K562 (cell line): ENCODE results near the gene LSS. TPM values are rescaled to one million over a fixed set of nuclear protein-coding genes. Genes with fewer than 3 reads are reported as not detected.
A peak's percentile ranks its signal among the peaks of the same experiment; 100 is the strongest.

ENCODE experiments used
- ATAC-seq: fragments of 200-7000 bp; cut with Tn5 transposase; 3 replicates; pipeline ENCODE4 v1.9.1; 2020; ENCODE audit warnings: moderate library complexity
- BruUV-seq: library from RNA; stranded (reverse); fragments of 400-500 nt; replicated peaks from 2 replicates; lab custom pipeline; 2021; lab: Mats Ljungman, UMichigan
- CTCF ChIA-PET: fragments of 300-600 bp; formaldehyde crosslinking; extraction: SDS; loops from one replicate; lab custom pipeline; 2021; ENCODE audit warnings: low intra/inter-chr PET ratio; lab: Yijun Ruan, JAX
- POLR2A ChIA-PET: fragments of 300-600, 350-650 bp; sonication (Branson Sonifier 250); formaldehyde crosslinking; extraction: SDS; loops from one replicate; lab custom pipeline; 2021; ENCODE audit warnings: antibody characterized with exemption, inconsistent platforms; lab: Yijun Ruan, JAX
- DNase-seq, 4 experiments: peaks; one replicate each; pipeline versions ENCODE4 v3.0.0 to v3.0.0-alpha.2; 2011 to 2018; ENCODE audit warnings: low spot score in 3 of 4, mixed read lengths in 3 of 4; ENCODE audit errors: extremely low read depth in 1 of 4
- FAIRE-seq: peaks from 2 replicates; lab custom pipeline; 2011; peaks lifted over from hg19 to GRCh38; lab: Jason Lieb, UNC
- H2AFZ ChIP-seq: 2 replicates; pipeline ENCODE4 v1.6.0; 2011; ENCODE audit warnings: low read depth, low read length, control low read depth, inconsistent platforms
- H3K27ac ChIP-seq: fragments of 200-600 bp; 3 replicates; pipeline ENCODE4 v1.8.0; 2011; ENCODE audit warnings: low read depth, mild to moderate bottlenecking, control low read depth, inconsistent platforms, low read length, moderate library complexity, mixed read lengths; ENCODE audit errors: extremely low read depth
- H3K27me3 ChIP-seq, 2 experiments: fragments of 300-600 bp in 1 of 2; 2 replicates in 1 of 2; 3 replicates in 1 of 2; pipeline versions ENCODE4 v1.6.0 to v1.8.0; 2011; ENCODE audit warnings: inconsistent platforms in 2 of 2, low read length in 2 of 2, mild to moderate bottlenecking in 1 of 2, mixed read lengths in 1 of 2, moderate library complexity in 1 of 2; ENCODE audit not compliant: control insufficient read depth in 2 of 2, insufficient read depth in 2 of 2
- H3K36me3 ChIP-seq: fragments of 300-600 bp; 3 replicates; pipeline ENCODE4 v1.8.0; 2011; ENCODE audit warnings: mild to moderate bottlenecking, low read length, inconsistent platforms; ENCODE audit not compliant: control insufficient read depth, insufficient read depth
- H3K4me1 ChIP-seq, 2 experiments: fragments of 200-600 bp in 1 of 2; replicated peaks in 1 of 2; 2 replicates in 1 of 2; 3 replicates in 1 of 2; pipeline versions ENCODE4 v1.5.1 to v1.8.0; 2011; ENCODE audit warnings: inconsistent platforms in 2 of 2, low read length in 2 of 2, mild to moderate bottlenecking in 1 of 2, mixed read lengths in 1 of 2, moderate library complexity in 1 of 2; ENCODE audit not compliant: control insufficient read depth in 2 of 2, insufficient read depth in 2 of 2
- H3K4me2 ChIP-seq: 2 replicates; pipeline ENCODE4 v1.6.1; 2011; ENCODE audit warnings: low read length, control low read depth, inconsistent platforms, mixed read lengths; ENCODE audit not compliant: insufficient read depth
- H3K4me3 ChIP-seq: fragments of 200-600 bp; sonication (generic), shearing (Covaris generic); 2 replicates; pipeline ENCODE4 v1.5.1; 2016; ENCODE audit warnings: control low read depth, inconsistent platforms
- H3K79me2 ChIP-seq: fragments of 200-600 bp; 3 replicates; pipeline ENCODE4 v1.8.0; 2011; ENCODE audit warnings: low read length, inconsistent platforms; ENCODE audit not compliant: control insufficient read depth, insufficient read depth
- H3K9ac ChIP-seq, 2 experiments: 2 replicates each; pipeline versions ENCODE4 v1.6.0 to v1.6.1; 2011; ENCODE audit warnings: low read depth in 2 of 2, low read length in 2 of 2, control low read depth in 1 of 2, inconsistent platforms in 1 of 2, mild to moderate bottlenecking in 1 of 2, mixed read lengths in 1 of 2; ENCODE audit not compliant: insufficient read depth in 1 of 2
- H3K9me1 ChIP-seq: one replicate; pipeline ENCODE4 v1.6.0; 2011; ENCODE audit warnings: inconsistent platforms, mild to moderate bottlenecking, low read length, moderate library complexity; ENCODE audit not compliant: control insufficient read depth, insufficient read depth
- H3K9me3 ChIP-seq: replicated peaks from 2 replicates; pipeline ENCODE4 v1.5.1; 2011; ENCODE audit warnings: low read depth, low read length, inconsistent platforms; ENCODE audit not compliant: control insufficient read depth, insufficient read depth
- H4K20me1 ChIP-seq: replicated peaks from 2 replicates; pipeline ENCODE4 v1.6.1; 2011; ENCODE audit warnings: low read length, inconsistent platforms, mixed read lengths; ENCODE audit not compliant: control insufficient read depth, insufficient read depth
- ARHGAP35 ChIP-seq: fragments of 450-650 bp; IDR thresholded peaks from 2 replicates; pipeline ENCODE4 v1.6.1; 2018; ENCODE audit not compliant: partially characterized antibody
- CCAR2 ChIP-seq: fragments of 200-400 bp; formaldehyde crosslinking; IDR thresholded peaks from 2 replicates; pipeline ENCODE4 v1.6.1; 2017; ENCODE audit warnings: mild to moderate bottlenecking, low read depth, low read length
- DACH1 ChIP-seq: fragments of 450-650 bp; IDR thresholded peaks from 2 replicates; pipeline ENCODE4 v1.6.1; 2018; ENCODE audit not compliant: partially characterized antibody
- ELF4 ChIP-seq: fragments of 450-650 bp; formaldehyde crosslinking; IDR thresholded peaks from 2 replicates; pipeline ENCODE4 v1.4.0; 2022; ENCODE audit warnings: missing genetic modification characterization
- IRF2 ChIP-seq: sonication (generic); formaldehyde crosslinking; IDR thresholded peaks from 2 replicates; pipeline ENCODE4 v1.8.1; 2022; ENCODE audit warnings: mild to moderate bottlenecking, missing genetic modification reagents
- NONO ChIP-seq, 2 experiments: fragments of 200-400 bp in 1 of 2; fragments of 450-650 bp in 1 of 2; formaldehyde crosslinking in 1 of 2; IDR thresholded peaks; 2 replicates each; pipeline ENCODE4 v1.6.1; 2017; ENCODE audit warnings: low read depth in 2 of 2, mild to moderate bottlenecking in 2 of 2, moderate library complexity in 2 of 2, low read length in 1 of 2
- RBM22 ChIP-seq: fragments of 200-400 bp; formaldehyde crosslinking; IDR thresholded peaks from 2 replicates; pipeline ENCODE4 v1.6.1; 2018; ENCODE audit warnings: low read length, low read depth; ENCODE audit not compliant: poor library complexity, severe bottlenecking
- STAT5A ChIP-seq: IDR thresholded peaks from 2 replicates; pipeline ENCODE4 v1.6.1; 2012; ENCODE audit warnings: low read length, inconsistent platforms, borderline replicate concordance
- ZNF282 ChIP-seq: sonication (generic); formaldehyde crosslinking; IDR thresholded peaks from 2 replicates; pipeline ENCODE4 v1.8.1; 2023; ENCODE audit warnings: missing genetic modification reagents
- ZNF57 ChIP-seq: fragments of 450-650 bp; formaldehyde crosslinking; IDR thresholded peaks from 2 replicates; pipeline ENCODE4 v1.4.0; 2020; ENCODE audit warnings: mild to moderate bottlenecking, moderate library complexity
- WGBS: fragments of 100-300 bp; shearing (Covaris generic); methylation state at CpG from one replicate; pipeline ENCODE4 v1.1.6; 2016; ENCODE audit warnings: low coverage, mixed read lengths; ENCODE audit not compliant: insufficient coverage; ENCODE audit errors: missing lambda C conversion rate; 5-methylcytosine and 5-hydroxymethylcytosine counted together
- in situ Hi-C: fragments of 300-500 bp; cut with MboI; formaldehyde crosslinking; loops from 4 replicates; pipeline ENCODE4 v1.15.0; 2018; ENCODE audit warnings: inconsistent platforms, mixed read lengths
- intact Hi-C: fragments of 100-400 bp; cut with micrococcal nuclease; formaldehyde crosslinking; loops from 2 replicates; pipeline ENCODE4 v1.14.2; 2022
- polyA plus RNA-seq, 8 experiments: library from polyadenylated mRNA; depleted of rRNA in 4 of 8; stranded (reverse) in 5 of 8; unstranded in 3 of 8; fragments of >200 nt; fragmentation: Nextera tagmentation in 2 of 8; fragmentation: Illumina TruSeq in 1 of 8; extraction: Ambion mirVana in 2 of 8; extraction: Trizol in 1 of 8; gene quantifications; 2 replicates each; pipeline versions ENCODE4 v1.2.1 to v1.2.3, GENCODE V29; 2011 to 2014; ENCODE audit warnings: inconsistent platforms in 1 of 8, missing spikeins in 1 of 8
- total RNA-seq, 7 experiments: library from RNA; depleted of rRNA in 6 of 7; stranded (reverse); fragments of >200 nt in 6 of 7; fragmentation: Illumina TruSeq in 2 of 7; extraction: Trizol in 2 of 7; gene quantifications; 2 replicates each; pipeline versions ENCODE4 v1.2.1 to v1.2.3, GENCODE V29; 2011 to 2021; ENCODE audit warnings: low replicate concordance in 1 of 7
- TF ChIP-seq, protein P1 (sequence below): sonication (generic); formaldehyde crosslinking; IDR thresholded peaks from 2 replicates; pipeline ENCODE4 v1.8.0; 2023; ENCODE audit warnings: mild to moderate bottlenecking, missing genetic modification reagents
- TF ChIP-seq, protein P2 (sequence below): fragments of 250-450 bp; sonication (Bioruptor Pico); IDR thresholded peaks from 2 replicates; pipeline ENCODE4 v1.8.0; 2022; ENCODE audit warnings: moderate library complexity, mild to moderate bottlenecking, inconsistent platforms
- TF ChIP-seq, protein P3 (sequence below): fragments of 250-450 bp; sonication (Bioruptor Pico); IDR thresholded peaks from 2 replicates; pipeline ENCODE4 v1.4.0; 2020
- TF ChIP-seq, protein P4 (sequence below), 2 experiments: fragments of 200-800 bp in 1 of 2; sonication (Bioruptor generic) in 1 of 2; sonication (generic) in 1 of 2; formaldehyde crosslinking in 1 of 2; IDR thresholded peaks in 1 of 2; conservative IDR thresholded peaks in 1 of 2; 2 replicates each; pipeline versions ENCODE4 v1.5.0 to v1.6.1; 2016 to 2020; ENCODE audit warnings: missing compliant biosample characterization in 1 of 2, missing genetic modification characterization in 1 of 2, missing genetic modification reagents in 1 of 2
- TF ChIP-seq, protein P5 (sequence below): fragments of 250-450 bp; sonication (Bioruptor Pico); IDR thresholded peaks from 2 replicates; pipeline ENCODE4 v1.6.1; 2021; ENCODE audit warnings: mild to moderate bottlenecking

The LSS gene
- total and polyA plus RNA-seq, 9 of the 15 experiments (the other 6 are each of a cell fraction or from before 2014, with no cell fraction given): 2.2 to 89.5 (median 37.4) TPM

DNA sequence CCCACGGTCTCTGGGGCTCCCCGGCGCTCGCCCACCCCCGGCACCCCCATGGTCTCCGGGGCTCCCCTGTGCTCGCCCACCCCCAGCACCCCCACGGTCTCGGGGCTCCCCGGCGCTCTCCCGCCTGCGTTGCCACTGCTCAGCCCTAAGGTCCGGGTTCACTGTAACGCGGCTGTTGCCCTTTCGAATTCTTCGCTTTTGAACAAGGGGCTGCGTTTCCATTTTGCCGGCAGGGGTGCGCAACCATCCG, 68.0 kb downstream of the LSS start:
- WGBS: over 99% methylated on average over 10 of the region's 22 CpGs
- Histone ChIP-seq H3K9me1 (no peaks in the 10 kb centered on the region), H3K4me2 (no peak overlapping the region), H4K20me1 (no peaks in the 10 kb centered on the region), H3K27me3 (no peaks in the 10 kb centered on the region), H3K4me1 (peaks cover 0 to 31% of the 10 kb centered on the region in 2 experiments; a peak in 3 of 5 replicates), H3K9me3 (peaks cover 15% of the 10 kb centered on the region), H3K36me3 (peaks cover 67% of the 10 kb centered on the region; the same call in 2 of the 3 replicates), H3K9ac (no peak overlapping the region), H3K27ac (peak overlapping the region; percentile 55; the same call in 1 of the 3 replicates), H3K4me3 (no peak overlapping the region), H2AFZ (no peak overlapping the region), H3K79me2 (0 out of 3 replicates have a peak, but pooled peaks cover 7% of the 10 kb centered on the region)
- intact Hi-C loops: no loop called here
- ATAC-seq: no peak
- no peak for FAIRE-seq
- ChIA-PET POLR2A (no interaction called here), CTCF (no interaction called here)
- in situ Hi-C loops: no loop called here
- no peak for DNase-seq
- no TSS peak for BruUV-seq
- TF ChIP-seq ZNF57 (CRISPR knock-in tag) (no peak), ARHGAP35 (no peak), CCAR2 (no peak), STAT5A (no peak), IRF2 (CRISPR knock-in tag) (no peak), DACH1 (no peak), ELF4 (CRISPR knock-in tag) (no peak), RBM22 (peak; percentile 48), ZNF282 (CRISPR knock-in tag) (no peak), NONO (IDR thresholded peaks at IDR 0.05; ENCODE audit: low read depth in 2 of 2, low read length in 1 of 2) (no peak)
- TF ChIP-seq, protein P1, sequence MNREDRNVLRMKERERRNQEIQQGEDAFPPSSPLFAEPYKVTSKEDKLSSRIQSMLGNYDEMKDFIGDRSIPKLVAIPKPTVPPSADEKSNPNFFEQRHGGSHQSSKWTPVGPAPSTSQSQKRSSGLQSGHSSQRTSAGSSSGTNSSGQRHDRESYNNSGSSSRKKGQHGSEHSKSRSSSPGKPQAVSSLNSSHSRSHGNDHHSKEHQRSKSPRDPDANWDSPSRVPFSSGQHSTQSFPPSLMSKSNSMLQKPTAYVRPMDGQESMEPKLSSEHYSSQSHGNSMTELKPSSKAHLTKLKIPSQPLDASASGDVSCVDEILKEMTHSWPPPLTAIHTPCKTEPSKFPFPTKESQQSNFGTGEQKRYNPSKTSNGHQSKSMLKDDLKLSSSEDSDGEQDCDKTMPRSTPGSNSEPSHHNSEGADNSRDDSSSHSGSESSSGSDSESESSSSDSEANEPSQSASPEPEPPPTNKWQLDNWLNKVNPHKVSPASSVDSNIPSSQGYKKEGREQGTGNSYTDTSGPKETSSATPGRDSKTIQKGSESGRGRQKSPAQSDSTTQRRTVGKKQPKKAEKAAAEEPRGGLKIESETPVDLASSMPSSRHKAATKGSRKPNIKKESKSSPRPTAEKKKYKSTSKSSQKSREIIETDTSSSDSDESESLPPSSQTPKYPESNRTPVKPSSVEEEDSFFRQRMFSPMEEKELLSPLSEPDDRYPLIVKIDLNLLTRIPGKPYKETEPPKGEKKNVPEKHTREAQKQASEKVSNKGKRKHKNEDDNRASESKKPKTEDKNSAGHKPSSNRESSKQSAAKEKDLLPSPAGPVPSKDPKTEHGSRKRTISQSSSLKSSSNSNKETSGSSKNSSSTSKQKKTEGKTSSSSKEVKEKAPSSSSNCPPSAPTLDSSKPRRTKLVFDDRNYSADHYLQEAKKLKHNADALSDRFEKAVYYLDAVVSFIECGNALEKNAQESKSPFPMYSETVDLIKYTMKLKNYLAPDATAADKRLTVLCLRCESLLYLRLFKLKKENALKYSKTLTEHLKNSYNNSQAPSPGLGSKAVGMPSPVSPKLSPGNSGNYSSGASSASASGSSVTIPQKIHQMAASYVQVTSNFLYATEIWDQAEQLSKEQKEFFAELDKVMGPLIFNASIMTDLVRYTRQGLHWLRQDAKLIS (CRISPR knock-in tag): no peak
- TF ChIP-seq, protein P2, sequence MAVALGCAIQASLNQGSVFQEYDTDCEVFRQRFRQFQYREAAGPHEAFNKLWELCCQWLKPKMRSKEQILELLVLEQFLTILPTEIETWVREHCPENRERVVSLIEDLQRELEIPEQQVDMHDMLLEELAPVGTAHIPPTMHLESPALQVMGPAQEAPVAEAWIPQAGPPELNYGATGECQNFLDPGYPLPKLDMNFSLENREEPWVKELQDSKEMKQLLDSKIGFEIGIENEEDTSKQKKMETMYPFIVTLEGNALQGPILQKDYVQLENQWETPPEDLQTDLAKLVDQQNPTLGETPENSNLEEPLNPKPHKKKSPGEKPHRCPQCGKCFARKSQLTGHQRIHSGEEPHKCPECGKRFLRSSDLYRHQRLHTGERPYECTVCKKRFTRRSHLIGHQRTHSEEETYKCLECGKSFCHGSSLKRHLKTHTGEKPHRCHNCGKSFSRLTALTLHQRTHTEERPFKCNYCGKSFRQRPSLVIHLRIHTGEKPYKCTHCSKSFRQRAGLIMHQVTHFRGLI (CRISPR knock-in tag): no peak
- TF ChIP-seq, protein P3, sequence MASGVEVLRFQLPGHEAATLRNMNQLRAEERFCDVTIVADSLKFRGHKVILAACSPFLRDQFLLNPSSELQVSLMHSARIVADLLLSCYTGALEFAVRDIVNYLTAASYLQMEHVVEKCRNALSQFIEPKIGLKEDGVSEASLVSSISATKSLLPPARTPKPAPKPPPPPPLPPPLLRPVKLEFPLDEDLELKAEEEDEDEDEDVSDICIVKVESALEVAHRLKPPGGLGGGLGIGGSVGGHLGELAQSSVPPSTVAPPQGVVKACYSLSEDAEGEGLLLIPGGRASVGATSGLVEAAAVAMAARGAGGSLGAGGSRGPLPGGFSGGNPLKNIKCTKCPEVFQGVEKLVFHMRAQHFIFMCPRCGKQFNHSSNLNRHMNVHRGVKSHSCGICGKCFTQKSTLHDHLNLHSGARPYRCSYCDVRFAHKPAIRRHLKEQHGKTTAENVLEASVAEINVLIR: no peak
- TF ChIP-seq, protein P4, sequence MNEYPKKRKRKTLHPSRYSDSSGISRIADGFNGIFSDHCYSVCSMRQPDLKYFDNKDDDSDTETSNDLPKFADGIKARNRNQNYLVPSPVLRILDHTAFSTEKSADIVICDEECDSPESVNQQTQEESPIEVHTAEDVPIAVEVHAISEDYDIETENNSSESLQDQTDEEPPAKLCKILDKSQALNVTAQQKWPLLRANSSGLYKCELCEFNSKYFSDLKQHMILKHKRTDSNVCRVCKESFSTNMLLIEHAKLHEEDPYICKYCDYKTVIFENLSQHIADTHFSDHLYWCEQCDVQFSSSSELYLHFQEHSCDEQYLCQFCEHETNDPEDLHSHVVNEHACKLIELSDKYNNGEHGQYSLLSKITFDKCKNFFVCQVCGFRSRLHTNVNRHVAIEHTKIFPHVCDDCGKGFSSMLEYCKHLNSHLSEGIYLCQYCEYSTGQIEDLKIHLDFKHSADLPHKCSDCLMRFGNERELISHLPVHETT (CRISPR knock-in tag; conservative IDR thresholded peaks at IDR 0.05 in 1 of 2, IDR thresholded peaks at IDR 0.05 in 1 of 2): 0 out of 4 replicates have a peak, but pooled peaks of 1 of the 2 experiments have one; percentile 19
- TF ChIP-seq, protein P5, sequence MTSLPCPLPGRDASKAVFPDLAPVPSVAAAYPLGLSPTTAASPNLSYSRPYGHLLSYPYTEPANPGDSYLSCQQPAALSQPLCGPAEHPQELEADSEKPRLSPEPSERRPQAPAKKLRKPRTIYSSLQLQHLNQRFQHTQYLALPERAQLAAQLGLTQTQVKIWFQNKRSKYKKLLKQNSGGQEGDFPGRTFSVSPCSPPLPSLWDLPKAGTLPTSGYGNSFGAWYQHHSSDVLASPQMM (CRISPR knock-in tag): no peak
